Endometrial microvascular endothelial cells (primary cell): ENCODE data around the gene ATP1B1. TPM values are rescaled to one million over a fixed set of nuclear protein-coding genes. Genes with fewer than 3 reads are reported as not detected.

Experiments used
- in situ Hi-C: cut with HindIII; loops from 2 replicates; pipeline ENCODE4 v1.10.0; 2017; ENCODE audit warnings: low sequenced_read_pairs, low pct_unique_long_range_greater_than_20kb; ENCODE audit errors: inconsistent ontology term
- total RNA-seq: library from RNA; depleted of rRNA; stranded (reverse); fragments of >200 nt; gene quantifications from one replicate; pipeline ENCODE4 v1.2.3, GENCODE V29; 2015; ENCODE audit errors: inconsistent ontology term

ATP1B1 gene
- total RNA-seq: 46.4 TPM

- in situ Hi-C loops: no loop called here
Observed at GRCh38 chr1:169106095-169106920, at the start of gene ATP1B1. Gene ATP1B1, plus strand, starts transcription at chr1:169106690. Its CDS starts 140 bp downstream, at chr1:169106830.

- in situ Hi-C loops: no loop called here
Observed at GRCh38 chr1:169059421-169059820, 47.1 kb upstream of the ATP1B1 start.

DNA sequence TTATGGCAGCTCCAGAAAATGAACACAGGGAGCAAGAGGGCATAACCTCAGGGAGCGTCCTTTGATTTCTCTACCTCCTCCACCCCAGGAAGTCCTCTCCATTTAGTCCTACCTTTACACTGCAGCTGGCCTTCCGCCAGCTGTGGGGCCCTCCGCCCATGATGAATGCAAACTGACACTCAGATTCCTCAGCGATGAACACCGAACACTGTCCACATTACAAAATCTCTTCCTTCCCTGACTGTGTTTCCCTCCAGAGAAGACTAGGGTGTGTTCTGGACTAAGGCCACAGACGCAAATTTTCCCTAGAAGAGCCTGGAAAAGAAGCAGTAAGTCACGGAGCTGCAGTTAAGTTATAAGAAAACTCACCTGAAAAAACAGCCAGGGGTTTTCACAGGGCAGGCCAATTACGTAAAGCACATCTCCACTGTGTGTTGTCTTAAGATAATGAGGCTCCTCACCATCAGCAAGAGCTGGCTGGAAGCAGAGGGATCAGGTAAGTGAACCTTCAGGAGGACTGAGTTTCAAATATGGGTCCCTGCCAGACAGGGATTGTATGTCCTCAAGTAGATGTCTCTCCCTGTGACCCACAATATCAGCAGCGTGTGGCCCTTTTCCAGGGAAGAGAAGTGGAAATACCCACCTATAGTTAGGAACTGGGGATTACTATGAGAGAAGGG, 46.3 kb upstream of the ATP1B1 start:
- in situ Hi-C loops: no loop called here

DNA sequence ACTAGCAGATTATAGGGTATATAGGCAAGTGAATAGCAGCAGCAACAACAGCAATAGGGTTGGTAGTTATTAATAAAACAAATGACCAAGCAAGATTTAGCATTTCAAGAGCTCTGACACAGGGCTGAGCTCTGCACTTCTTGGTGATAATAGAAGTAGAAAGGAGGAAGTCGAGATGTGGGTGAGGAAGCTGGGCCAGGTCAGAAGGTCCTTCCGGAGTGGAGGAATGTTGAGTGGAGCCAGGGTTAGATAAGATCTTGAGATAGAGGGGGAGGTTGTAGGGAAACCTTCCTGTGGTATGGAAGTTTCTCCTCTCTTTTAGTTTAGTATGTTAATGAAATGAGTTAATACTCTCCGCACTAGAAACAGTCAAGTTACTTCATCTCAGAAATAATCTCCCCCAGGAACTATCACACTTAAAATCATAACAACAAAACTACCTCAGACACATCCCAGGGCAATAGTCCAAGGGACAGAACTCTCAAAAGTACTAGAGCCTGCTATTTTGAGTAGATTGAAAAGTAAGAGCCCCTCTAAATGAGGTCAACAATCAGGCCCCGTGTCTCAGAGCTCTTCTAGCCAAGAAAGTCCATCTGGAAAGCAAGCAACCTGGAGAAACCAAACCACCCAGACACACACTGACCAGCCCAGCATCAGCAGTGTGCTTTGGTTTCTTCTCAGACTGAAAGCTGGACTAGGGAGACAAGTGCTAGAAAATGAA, 45.4 kb upstream of the ATP1B1 start:
- in situ Hi-C loops: no loop called here

DNA sequence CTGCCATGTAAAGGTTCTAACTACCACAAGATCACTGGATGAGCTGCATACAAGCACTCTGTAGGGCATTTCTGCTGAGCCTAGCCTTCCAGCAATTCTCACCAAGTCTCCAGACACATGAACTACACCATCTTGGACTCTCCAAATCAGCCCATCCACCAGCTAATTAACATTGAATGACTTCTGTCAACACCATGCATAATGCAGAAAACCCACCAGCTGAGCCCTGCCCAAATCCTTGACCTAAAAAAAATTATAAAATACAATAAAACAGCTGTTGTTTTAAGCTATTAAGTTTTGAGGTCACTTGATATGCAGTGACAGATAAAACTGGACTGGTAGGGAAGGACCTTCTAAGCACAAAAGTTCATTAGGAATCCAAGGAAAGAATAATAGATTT, 44.3 kb upstream of the ATP1B1 start:
- in situ Hi-C loops: no loop called here

- in situ Hi-C loops: no loop called here
Observed at GRCh38 chr1:169064103-169064502, 42.4 kb upstream of the ATP1B1 start.

DNA sequence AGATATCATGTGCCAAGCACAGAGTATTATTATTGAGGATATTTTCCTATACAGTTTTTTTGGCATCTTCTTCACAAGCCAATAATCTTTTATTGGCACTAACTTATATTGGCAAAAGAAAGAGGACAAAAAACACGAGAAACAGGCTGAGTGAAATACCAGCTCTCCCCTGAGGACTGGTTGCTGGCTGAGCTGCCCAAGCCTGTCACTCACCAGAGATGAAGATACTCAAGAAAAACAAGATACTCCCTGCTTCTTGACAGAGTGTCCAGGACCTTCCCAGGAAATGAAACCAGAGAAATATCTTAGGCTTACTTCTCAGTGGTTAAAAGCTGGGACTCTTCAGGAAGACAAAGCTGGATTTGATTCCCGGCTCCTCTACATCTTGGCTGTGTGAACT, 35.9 kb upstream of the ATP1B1 start:
- in situ Hi-C loops: no loop called here

- in situ Hi-C loops: no loop called here
Observed at GRCh38 chr1:169070958-169071357, 35.5 kb upstream of the ATP1B1 start.

- in situ Hi-C loops: no loop called here
Observed at GRCh38 chr1:169072945-169073725, 33.4 kb upstream of the ATP1B1 start.

- in situ Hi-C loops: no loop called here
Observed at GRCh38 chr1:169078163-169078883, 28.2 kb upstream of the ATP1B1 start.

DNA sequence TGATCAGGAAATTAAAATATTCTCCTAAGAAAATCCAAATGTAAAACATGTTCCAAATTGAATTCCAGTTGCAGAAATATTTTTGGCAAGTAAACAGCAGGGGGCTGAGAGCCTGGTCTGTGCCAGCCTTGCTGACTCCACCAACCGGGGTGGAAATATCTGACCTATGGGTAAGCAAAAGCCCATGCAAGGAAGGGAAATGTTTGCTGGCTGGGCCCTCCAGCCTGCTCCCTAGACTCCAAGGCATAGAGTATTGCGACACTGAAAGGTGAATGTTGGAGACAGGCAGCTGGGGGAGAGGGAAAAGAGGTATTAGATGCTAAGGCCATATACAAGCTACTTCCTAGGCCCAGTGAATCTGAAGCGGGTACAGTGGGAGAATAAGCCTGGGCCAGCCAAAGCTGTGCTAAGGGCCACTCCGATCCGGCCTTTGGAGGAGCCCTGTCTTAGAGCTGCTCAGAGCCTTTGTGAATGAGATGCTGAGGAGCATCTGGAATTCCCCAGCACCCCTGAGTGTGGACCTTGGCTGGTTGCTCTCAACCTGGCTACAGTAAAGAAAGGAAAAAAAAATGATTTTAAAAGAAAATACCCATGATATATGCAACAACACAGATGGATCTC, 24.9 kb upstream of the ATP1B1 start:
- in situ Hi-C loops: no loop called here

DNA sequence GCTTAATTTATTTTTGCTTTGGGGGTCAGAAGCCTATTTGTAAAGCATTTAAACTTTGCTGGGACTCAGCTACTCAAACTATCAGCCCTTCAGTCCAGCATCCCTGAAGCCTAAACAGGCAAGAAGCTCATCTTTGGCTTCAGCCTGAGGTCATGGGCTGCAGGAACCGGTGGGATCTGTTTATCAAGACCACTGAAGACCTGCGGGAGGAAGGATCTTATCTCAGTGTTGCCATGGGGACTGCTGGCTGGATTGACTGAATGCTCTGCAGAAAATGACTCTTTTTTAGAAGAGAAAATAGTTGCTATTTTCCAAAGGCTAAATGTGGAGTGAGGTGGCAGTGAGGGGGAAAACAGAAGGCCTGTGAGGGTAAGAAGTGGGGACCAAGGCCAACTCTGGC, 20.6 kb upstream of the ATP1B1 start:
- in situ Hi-C loops: no loop called here

- in situ Hi-C loops: no loop called here
Observed at GRCh38 chr1:169086603-169087455, 19.7 kb upstream of the ATP1B1 start.

GRCh38 chr1:169087876-169088275, 18.6 kb upstream of the ATP1B1 start:
- in situ Hi-C loops: no loop called here

- in situ Hi-C loops: no loop called here
Observed at GRCh38 chr1:169089776-169090175, 16.7 kb upstream of the ATP1B1 start.

DNA sequence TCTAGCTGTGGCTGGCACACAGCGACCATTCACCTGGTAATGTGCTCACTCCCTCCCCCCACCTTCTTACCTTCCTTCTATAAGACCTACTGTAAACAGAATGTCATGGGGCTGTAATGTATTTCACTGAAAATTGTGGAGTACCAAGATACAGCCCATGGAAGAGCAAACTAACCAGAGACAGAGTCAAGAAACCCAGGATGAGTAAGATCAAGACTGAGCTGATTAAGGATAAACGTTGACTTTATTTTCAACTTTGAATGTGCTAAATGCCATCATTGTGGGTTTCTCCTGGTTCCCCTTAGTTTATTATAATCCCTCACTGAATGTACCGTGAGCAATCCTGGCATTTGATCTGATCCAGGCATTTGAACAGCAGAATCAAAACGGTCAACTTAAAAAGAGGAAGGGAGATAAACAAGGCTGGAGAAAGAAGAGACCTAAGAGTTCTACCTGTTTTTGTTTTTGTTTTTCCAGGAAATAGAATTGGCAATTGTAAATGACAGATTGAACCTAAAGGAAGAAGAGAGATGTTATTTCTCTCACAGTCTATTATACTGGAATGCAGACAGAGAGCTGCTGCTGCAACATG, 16.1 kb upstream of the ATP1B1 start:
- in situ Hi-C loops: no loop called here

- in situ Hi-C loops: no loop called here
Observed at GRCh38 chr1:169090900-169091311, 15.6 kb upstream of the ATP1B1 start.
